Renal cortex interstitium (tissue), 11 donors: ENCODE data around the gene TEX13B. TPM values are rescaled to one million over a fixed set of nuclear protein-coding genes. Genes with fewer than 3 reads are reported as not detected.
"Not testable (repeated sequence)": the region's sequence is repeated elsewhere in the genome, so short reads cannot be mapped to it uniquely, and the experiment has no call there.

Experiments
- DNase-seq, 11 donors: peaks; one replicate each; pipeline ENCODE4 v3.0.0-alpha.2; 2013; ENCODE audit warnings: low read depth in 9 of 11, low spot score in 4 of 11; ENCODE audit errors: extremely low read depth in 1 of 11
- polyA plus RNA-seq, 3 donors: library from polyadenylated mRNA; unstranded; fragments of 120-200 nt; gene quantifications; one replicate each; pipeline ENCODE4 v1.2.1, GENCODE V29; 2013; ENCODE audit not compliant: insufficient read length in 3 of 3

TEX13B gene
- polyA plus RNA-seq, 3 donors, result not detected

DNA sequence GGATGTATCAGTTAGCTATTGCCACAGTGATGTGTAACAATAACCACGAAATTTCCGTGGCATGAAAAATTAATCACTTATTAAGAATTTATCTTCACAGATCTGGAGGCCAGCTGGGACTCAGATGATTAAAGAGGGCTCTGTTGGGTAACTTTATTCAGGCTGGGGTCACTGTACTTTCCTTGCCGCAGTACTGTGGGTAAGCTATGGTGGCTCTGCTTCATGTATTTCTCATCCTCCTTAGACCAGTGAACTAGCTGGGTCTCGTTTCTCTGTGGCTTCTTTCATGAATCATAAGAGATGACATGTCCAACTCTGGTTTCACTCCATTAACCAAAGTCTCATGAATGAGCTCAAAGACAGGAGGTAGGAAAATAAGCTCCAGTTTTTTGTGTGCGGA, 13.5 kb downstream of the TEX13B start:
- no peak for DNase-seq

DNA sequence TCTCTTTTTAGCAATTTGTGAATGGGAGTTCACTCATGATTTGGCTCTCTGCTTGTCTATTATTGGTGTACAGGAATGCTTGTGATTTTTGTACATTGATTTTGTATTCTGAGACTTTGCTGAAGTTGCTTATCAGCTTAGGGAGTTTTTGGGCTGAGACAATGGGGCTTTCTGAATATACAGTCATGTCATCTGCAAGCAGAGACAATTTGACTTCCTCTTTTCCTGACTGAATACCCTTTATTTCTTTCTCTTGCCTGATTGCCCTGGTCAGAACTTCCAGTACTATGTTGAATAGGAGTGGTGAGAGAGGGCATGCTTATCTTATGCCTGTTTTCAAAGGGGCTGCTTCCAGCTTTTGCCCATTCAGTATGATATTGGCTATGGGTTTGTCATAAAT, 26.8 kb downstream of the TEX13B start:
- DNase-seq, result not testable (repeated sequence)

DNA sequence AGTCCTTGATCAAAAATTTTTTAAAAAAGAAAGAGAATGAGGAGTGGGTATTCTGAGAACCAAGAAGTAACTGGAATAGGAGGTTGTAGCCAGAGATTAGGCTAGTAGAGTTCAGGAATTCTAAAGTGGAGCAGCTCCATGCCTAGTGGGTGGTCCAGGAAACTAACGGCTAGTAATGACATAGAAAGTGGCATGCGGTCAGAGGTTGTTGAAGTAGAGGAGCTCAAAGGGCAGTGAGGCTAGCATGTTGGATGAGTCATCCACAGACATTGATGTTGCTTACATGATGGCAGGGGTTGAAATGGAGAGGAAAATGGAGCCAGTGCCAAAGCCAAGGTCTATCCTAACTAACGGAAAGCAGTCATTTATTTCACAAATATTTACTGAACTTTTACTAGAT, 42.1 kb downstream of the TEX13B start:
- DNase-seq, result no peak

DNA sequence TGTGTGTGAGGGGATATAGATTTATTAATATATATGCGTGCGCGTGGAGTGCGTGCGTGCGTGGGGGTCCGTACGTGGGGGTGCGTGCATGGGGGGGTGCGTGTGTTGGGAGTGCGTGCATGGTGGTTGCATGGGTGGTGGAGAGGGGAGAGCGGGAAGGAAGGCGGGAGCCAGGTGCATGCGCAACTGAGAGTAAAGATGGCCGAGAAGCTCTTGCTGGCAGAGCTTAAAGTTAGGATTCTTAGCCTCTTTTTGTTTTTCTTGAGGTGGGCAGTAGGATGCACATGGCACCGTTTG, 45.8 kb downstream of the TEX13B start:
- DNase-seq, result no peak

DNA sequence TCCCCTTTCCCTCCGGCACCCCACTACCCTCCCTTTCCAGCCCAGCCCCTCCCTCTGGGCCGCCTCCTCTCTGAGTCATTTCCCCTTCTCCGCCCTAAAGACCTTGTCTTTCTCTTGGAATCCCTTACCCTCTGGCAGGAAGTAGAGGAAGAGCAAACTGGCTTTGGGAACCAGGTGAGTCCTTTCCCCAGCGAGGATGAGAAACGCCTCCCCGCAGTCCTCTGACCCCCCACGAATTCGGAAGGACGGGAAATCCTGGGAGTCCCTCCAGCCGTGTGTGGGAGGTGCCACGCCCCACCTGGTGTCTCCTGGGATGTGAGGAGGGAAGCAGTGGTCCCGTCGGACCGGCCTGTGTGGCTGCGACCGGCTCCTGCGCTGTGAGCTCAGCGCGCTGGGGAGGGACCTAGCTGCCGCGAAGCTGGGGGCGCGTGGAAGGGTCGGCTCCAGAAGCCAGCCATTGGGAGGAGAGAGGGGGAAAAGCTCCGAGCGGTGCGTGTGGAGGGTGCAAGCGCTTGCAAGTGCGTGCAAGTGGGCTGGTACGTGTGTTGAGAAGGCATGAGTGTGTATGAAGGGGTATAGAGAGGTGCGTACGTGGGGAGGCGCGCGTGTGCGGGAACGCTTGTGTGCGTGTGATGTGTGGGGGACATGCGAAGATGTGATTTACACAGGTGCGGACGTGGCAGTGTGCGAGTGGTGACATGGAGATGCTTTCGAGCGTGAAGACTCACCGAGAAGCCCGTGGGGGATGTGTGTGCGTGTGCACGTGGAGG, 46.3 kb downstream of the TEX13B start:
- DNase-seq, result no peak

DNA sequence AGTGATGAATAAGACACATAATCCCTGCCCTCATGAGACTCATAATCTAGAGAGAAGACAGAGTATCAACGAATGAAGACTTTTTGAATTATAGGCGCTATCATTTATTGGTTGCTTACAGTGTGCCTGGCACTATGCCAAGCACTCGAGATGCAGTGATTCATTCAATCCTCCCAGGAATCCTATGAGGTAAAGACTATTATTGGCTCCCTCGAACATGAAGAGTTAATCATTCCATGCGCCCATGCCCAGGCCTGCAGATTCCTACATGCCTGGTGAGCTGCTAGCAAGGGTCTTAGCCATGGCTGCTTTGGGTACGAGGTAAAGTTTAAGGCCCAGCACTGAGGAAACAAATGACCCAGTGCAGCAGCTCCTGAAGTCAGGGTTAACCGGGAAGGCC, 47.0 kb downstream of the TEX13B start:
- no peak for DNase-seq

DNA sequence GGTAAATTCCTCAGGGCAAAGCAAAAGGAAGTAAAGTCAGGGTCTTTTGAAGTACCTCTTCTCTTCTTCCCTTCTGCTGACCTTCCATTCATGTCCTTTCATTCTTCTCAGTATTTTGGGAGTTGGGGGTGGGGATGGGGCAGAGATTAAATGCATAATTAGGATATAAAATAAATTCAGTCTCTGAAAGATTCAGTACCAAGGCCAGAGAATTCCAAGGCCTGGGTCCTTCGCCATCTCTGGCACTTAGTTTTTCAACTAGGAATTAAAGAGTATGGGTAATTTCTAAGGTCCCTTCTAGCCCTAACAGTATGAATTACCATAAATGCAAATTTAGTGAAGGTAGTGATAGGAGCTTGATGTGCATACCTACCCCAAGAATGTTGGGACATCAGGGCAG, 47.9 kb downstream of the TEX13B start:
- no peak for DNase-seq

Other genes with a start within 250 kb of the TEX13B start
- 100 to 1,000 TPM; 109 to 131 (median 122) TPM for gene TSC22D3, start 206.6 kb downstream of the TEX13B start, polyA plus RNA-seq
- gene NCBP2L, start 204.6 kb downstream of the TEX13B start, polyA plus RNA-seq, result under 1 TPM in 1 of 3 donors, not detected in 2; 0.14 TPM
- gene MID2, start 156.5 kb downstream of the TEX13B start, polyA plus RNA-seq, result 10 to 100 TPM; 10.4 to 11.3 (median 10.6) TPM
- gene VSIG1, start 62.7 kb upstream of the TEX13B start, polyA plus RNA-seq, result 1 to 10 TPM in 1 of 3 donors, under 1 TPM in 2; 0.59 to 1.4 (median 0.69) TPM
- 10 to 100 TPM; 70.6 to 79.3 (median 76.8) TPM for gene PSMD10, start 109.2 kb upstream of the TEX13B start, polyA plus RNA-seq
- gene ATG4A, start 109.4 kb upstream of the TEX13B start, polyA plus RNA-seq, result 10 to 100 TPM; 10.9 to 12.6 (median 10.9) TPM